CD4-positive, alpha-beta T cell treated with Interleukin-15 for 4 hours (primary cell): ENCODE results near the gene GCG.

Experiments
- DNase-seq: peaks from one replicate; pipeline ENCODE4 v3.0.0-alpha.2; 2020; ENCODE audit warnings: low spot score

Gene GCG

GRCh38 chr2:162152147-162152546 lies at the start of gene GCG:
GCG (minus strand) TSS chr2:162152247; CDS start chr2:162149178, 3,069 bp downstream.
- no peak for DNase-seq

GRCh38 chr2:162200636-162201035 lies 48.6 kb upstream of the GCG start:
- no peak for DNase-seq

- no peak for DNase-seq
Measured at GRCh38 chr2:162199913-162200312, 47.9 kb upstream of the GCG start.

GRCh38 chr2:162198239-162198638 lies 46.2 kb upstream of the GCG start:
- no peak for DNase-seq

- no peak for DNase-seq
Measured at GRCh38 chr2:162197069-162197825, 45.2 kb upstream of the GCG start.

- no peak for DNase-seq
Measured at GRCh38 chr2:162196638-162197037, 44.6 kb upstream of the GCG start.

GRCh38 chr2:162188451-162188850 lies 36.4 kb upstream of the GCG start:
- no peak for DNase-seq

GRCh38 chr2:162185541-162186232 lies 33.6 kb upstream of the GCG start:
- no peak for DNase-seq

GRCh38 chr2:162184821-162185450 lies 32.9 kb upstream of the GCG start:
- DNase-seq = no peak

GRCh38 chr2:162184359-162184758 lies 32.3 kb upstream of the GCG start:
- DNase-seq = no peak

GRCh38 chr2:162182395-162182794 lies 30.3 kb upstream of the GCG start:
- no peak for DNase-seq

- no peak for DNase-seq
Measured at GRCh38 chr2:162177301-162177700, 25.3 kb upstream of the GCG start.

- DNase-seq = no peak
Measured at GRCh38 chr2:162175714-162176113, 23.7 kb upstream of the GCG start.

- no peak for DNase-seq
Measured at GRCh38 chr2:162174746-162175145, 22.7 kb upstream of the GCG start.

- no peak for DNase-seq
Measured at GRCh38 chr2:162172802-162173370, 20.8 kb upstream of the GCG start.

- DNase-seq = no peak
Measured at GRCh38 chr2:162166745-162167144, 14.7 kb upstream of the GCG start.

GRCh38 chr2:162166174-162166573 lies 14.1 kb upstream of the GCG start:
- DNase-seq = no peak

GRCh38 chr2:162164802-162165201 lies 12.8 kb upstream of the GCG start:
- DNase-seq = no peak

GRCh38 chr2:162159446-162159845 lies 7.4 kb upstream of the GCG start:
- no peak for DNase-seq

GRCh38 chr2:162156149-162156548 lies 4.1 kb upstream of the GCG start:
- DNase-seq = no peak

GRCh38 chr2:162155093-162155492 lies 3.0 kb upstream of the GCG start:
- no peak for DNase-seq

- peak; percentile 61 for DNase-seq
Measured at GRCh38 chr2:162153608-162154224, 1.7 kb upstream of the GCG start.
